OCI-LY1 (cell line): Measurements from ENCODE around the gene PHLDB3.

Experiments used
- CTCF ChIP-seq: fragments of 200-600 bp; sonication (generic), shearing (Covaris generic); IDR thresholded peaks from 2 replicates; pipeline ENCODE4 v1.5.1; 2017; ENCODE audit warnings: mild to moderate bottlenecking, antibody characterized with exemption, low read length, moderate library complexity, mixed read lengths
- EZH2 ChIP-seq: fragments of 200-600 bp; sonication (generic), shearing (Covaris generic); IDR thresholded peaks from 2 replicates; pipeline ENCODE4 v1.8.0; 2017; ENCODE audit warnings: borderline replicate concordance, mixed run types, mild to moderate bottlenecking, antibody characterized with exemption, low read length, moderate library complexity, mixed read lengths

GRCh38 chr19:43489310-43489709 is 15.2 kb downstream of the PHLDB3 start:
- no peak for TF ChIP-seq CTCF
- TF ChIP-seq EZH2 = no peak
